Spleen (tissue), 11 donors: ENCODE results near the gene RAB30. TPM values are rescaled to one million over a fixed set of nuclear protein-coding genes. Genes with fewer than 3 reads are reported as not detected.

ENCODE experiments used
- DNase-seq: peaks from one replicate; pipeline ENCODE4 v3.0.0-alpha.2; 2020
- H3K27ac ChIP-seq, 8 donors: fragments of 200-600 bp; sonication (generic) in 7 of 8; 1 replicate in 4 of 8; 2 replicates in 4 of 8; pipeline versions ENCODE4 v1.5.0 to v1.8.0; 2016 to 2021; ENCODE audit warnings: inconsistent platforms in 4 of 8, mild to moderate bottlenecking in 4 of 8, moderate library complexity in 1 of 8
- H3K27me3 ChIP-seq, 7 donors: fragments of 200-600 bp; sonication (generic) in 6 of 7; replicated peaks in 1 of 7; 1 replicate in 4 of 7; 2 replicates in 3 of 7; pipeline versions ENCODE4 v1.5.0 to v1.8.0; 2016 to 2021; ENCODE audit warnings: inconsistent platforms in 3 of 7, mild to moderate bottlenecking in 1 of 7
- H3K36me3 ChIP-seq, 6 donors: fragments of 200-600 bp; sonication (generic) in 5 of 6; 1 replicate in 4 of 6; 2 replicates in 2 of 6; pipeline versions ENCODE4 v1.5.0 to v1.8.0; 2016 to 2021; ENCODE audit warnings: inconsistent platforms in 2 of 6
- H3K4me1 ChIP-seq, 6 donors: fragments of 200-600 bp; sonication (generic) in 5 of 6; 1 replicate in 3 of 6; 2 replicates in 3 of 6; pipeline versions ENCODE4 v1.5.0 to v1.8.0; 2016 to 2021; ENCODE audit warnings: inconsistent platforms in 3 of 6
- H3K4me3 ChIP-seq, 8 donors: fragments of 200-600 bp; sonication (generic) in 7 of 8; 1 replicate in 4 of 8; 2 replicates in 4 of 8; pipeline versions ENCODE4 v1.5.0 to v1.8.0; 2016 to 2021; ENCODE audit warnings: inconsistent platforms in 4 of 8, mild to moderate bottlenecking in 4 of 8, moderate library complexity in 2 of 8
- H3K9me3 ChIP-seq, 8 donors: fragments of 200-600 bp; sonication (generic) in 7 of 8; 1 replicate in 4 of 8; 2 replicates in 4 of 8; pipeline versions ENCODE4 v1.5.0 to v1.8.0; 2016 to 2021; ENCODE audit warnings: inconsistent platforms in 4 of 8
- CTCF ChIP-seq, 11 experiments: fragments of 200-600 bp in 7 of 11; fragments of 450-650 bp in 4 of 11; sonication (generic) in 4 of 11; IDR thresholded peaks in 8 of 11; conservative IDR thresholded peaks in 3 of 11; 1 replicate in 7 of 11; 2 replicates in 4 of 11; pipeline versions ENCODE4 v1.4.0 to v1.8.0; 2016 to 2021; ENCODE audit warnings: antibody characterized with exemption in 11 of 11, inconsistent platforms in 4 of 11, mild to moderate bottlenecking in 1 of 11
- POLR2A ChIP-seq, 3 donors: fragments of 450-650 bp; IDR thresholded peaks; one replicate each; pipeline ENCODE4 v1.5.1; 2017; ENCODE audit warnings: antibody characterized with exemption in 3 of 3, mild to moderate bottlenecking in 1 of 3
- POLR2AphosphoS5 ChIP-seq, 3 donors: sonication (generic); formaldehyde crosslinking; IDR thresholded peaks; one replicate each; pipeline ENCODE4 v1.5.1; 2017; ENCODE audit warnings: antibody characterized with exemption in 3 of 3
- WGBS, 5 donors: extraction: QIAGEN DNeasy Blood & Tissue Kit in 3 of 5; methylation state at CpG; one replicate each; pipeline versions ENCODE4 v1.1.5 to v1.1.7; 2013 to 2018; 5-methylcytosine and 5-hydroxymethylcytosine counted together
- intact Hi-C: fragments of 100-400 bp; cut with DNase I; formaldehyde crosslinking; loops from one replicate; pipeline ENCODE4 v1.15.0; 2023; ENCODE audit warnings: low total_unique reads
- polyA plus RNA-seq, 3 donors: library from polyadenylated mRNA; stranded (reverse); fragments of 200-250 nt; gene quantifications; one replicate each; pipeline ENCODE4 v1.2.1, GENCODE V29; 2013
- total RNA-seq, 7 donors: library from RNA; depleted of rRNA in 3 of 7; stranded (reverse); fragments of >200 nt in 3 of 7; fragmentation: NEBNext Ultra II Directional in 4 of 7; extraction: Animal tissue kit (Norgen Biotek cat#: 25700) in 4 of 7; gene quantifications; one replicate each; pipeline versions ENCODE4 v1.1.0 to v1.2.1, GENCODE V29; 2016 to 2021
- donor health status: healthy with polysubstance abuse.
- donor health status: DM: no; HTN: no; CAD: no; lungs with moderate emphysema.
- donor health status: DM: no; HTN: no; CAD: no.
- donor health status: Bipolar disorder and iron deficiency.
- donor health status: healthy.
- donor health status: DM: no; HTN: no; CAD: no.
- donor health status: DM: yes; HTN: yes; CAD: no.

The RAB30 gene
- total and polyA plus RNA-seq, 10 donors, result 3.8 to 42.8 (median 29.8) TPM

GRCh38 chr11:83044958-83045712, 26.6 kb downstream of the RAB30 start:
- Histone ChIP-seq H3K9me3 (no peaks in the 10 kb centered on the region), H3K27ac (no peak overlapping the region), H3K36me3 (no peaks in the 10 kb centered on the region), H3K4me1 (peaks cover 6 to 70% (median 35%) of the 10 kb centered on the region in 6 donors), H3K27me3 (no peaks in the 10 kb centered on the region), H3K4me3 (no peak overlapping the region)
- intact Hi-C loops, result no loop called here
- no peak for DNase-seq
- no peak for TF ChIP-seq POLR2A (IDR thresholded peaks at IDR 0.05)
- TF ChIP-seq CTCF (IDR thresholded peaks at IDR 0.05 in 8 of 11, conservative IDR thresholded peaks at IDR 0.05 in 3 of 11), result no peak
- no peak for TF ChIP-seq POLR2AphosphoS5 (IDR thresholded peaks at IDR 0.05)
- 78 to 81% (median 79%) methylated on average over 8 of the region's 8 CpGs for WGBS, 5 donors

GRCh38 chr11:83042964-83043711, 28.6 kb downstream of the RAB30 start:
- peaks cover 6 to 54% (median 31%) of the 10 kb centered on the region in 6 donors for H3K4me1 ChIP-seq
- H3K4me3 ChIP-seq, result no peak overlapping the region
- WGBS, 5 donors, result 78 to 94% (median 89%) methylated on average over 3 of the region's 3 CpGs
- H3K27ac ChIP-seq, result no peak overlapping the region
- intact Hi-C loops, result no loop called here
- no peaks in the 10 kb centered on the region for H3K9me3 ChIP-seq
- no peaks in the 10 kb centered on the region for H3K27me3 ChIP-seq
- H3K36me3 ChIP-seq, result no peaks in the 10 kb centered on the region
- DNase-seq, result no peak
- TF ChIP-seq POLR2A (IDR thresholded peaks at IDR 0.05), result no peak
- no peak for TF ChIP-seq POLR2AphosphoS5 (IDR thresholded peaks at IDR 0.05)
- no peak for TF ChIP-seq CTCF (IDR thresholded peaks at IDR 0.05 in 8 of 11, conservative IDR thresholded peaks at IDR 0.05 in 3 of 11)

- no peak for DNase-seq
- H3K4me3 ChIP-seq, result no peak overlapping the region
- H3K4me1 ChIP-seq, result peaks cover 3 to 41% (median 17%) of the 10 kb centered on the region in 6 donors
- intact Hi-C loops, result no loop called here
- H3K9me3 ChIP-seq, result no peaks in the 10 kb centered on the region
- no peaks in the 10 kb centered on the region for H3K36me3 ChIP-seq
- no peak for TF ChIP-seq CTCF (IDR thresholded peaks at IDR 0.05 in 8 of 11, conservative IDR thresholded peaks at IDR 0.05 in 3 of 11)
- TF ChIP-seq POLR2A (IDR thresholded peaks at IDR 0.05), result no peak
- TF ChIP-seq POLR2AphosphoS5 (IDR thresholded peaks at IDR 0.05), result no peak
- no peaks in the 10 kb centered on the region for H3K27me3 ChIP-seq
- WGBS, 5 donors, result 76 to 89% (median 87%) methylated on average over 2 of the region's 2 CpGs
- no peak overlapping the region for H3K27ac ChIP-seq
Observed at GRCh38 chr11:83041126-83041525, 30.6 kb downstream of the RAB30 start.

- H3K27me3 ChIP-seq, result no peaks in the 10 kb centered on the region
- no peak for DNase-seq
- no peaks in the 10 kb centered on the region for H3K36me3 ChIP-seq
- H3K9me3 ChIP-seq, result no peaks in the 10 kb centered on the region
- peaks cover 11 to 43% (median 21%) of the 10 kb centered on the region in 6 donors for H3K4me1 ChIP-seq
- H3K4me3 ChIP-seq, result no peak overlapping the region
- no peak overlapping the region for H3K27ac ChIP-seq
- intact Hi-C loops, result no loop called here
- 91 to 97% (median 94%) methylated on average over 4 of the region's 4 CpGs for WGBS, 5 donors
- TF ChIP-seq CTCF (IDR thresholded peaks at IDR 0.05 in 8 of 11, conservative IDR thresholded peaks at IDR 0.05 in 3 of 11), result no peak
- TF ChIP-seq POLR2A (IDR thresholded peaks at IDR 0.05), result no peak
- TF ChIP-seq POLR2AphosphoS5 (IDR thresholded peaks at IDR 0.05), result no peak
Observed at GRCh38 chr11:83039566-83039965, 32.1 kb downstream of the RAB30 start.
